Lower lobe of right lung (tissue), 2 donors: ENCODE results near the gene ZSWIM3. TPM values are rescaled to one million over a fixed set of nuclear protein-coding genes. Genes with fewer than 3 reads are reported as not detected.

Experiments used
- ATAC-seq, 2 donors: fragments of 200-7000 bp; cut with Tn5 transposase; one replicate each; pipeline ENCODE4 v1.9.1; 2020 to 2022; ENCODE audit warnings: mild to moderate bottlenecking in 2 of 2, moderate library complexity in 2 of 2
- DNase-seq: peaks from one replicate; pipeline ENCODE4 v3.0.0-alpha.2; 2020
- H3K27ac ChIP-seq: fragments of 200-600 bp; one replicate; pipeline ENCODE4 v1.8.0; 2022
- H3K27me3 ChIP-seq: fragments of 200-600 bp; one replicate; pipeline ENCODE4 v1.8.0; 2022; ENCODE audit warnings: low read depth
- H3K36me3 ChIP-seq: fragments of 200-600 bp; one replicate; pipeline ENCODE4 v1.8.0; 2022; ENCODE audit warnings: mild to moderate bottlenecking
- H3K4me1 ChIP-seq: fragments of 200-600 bp; one replicate; pipeline ENCODE4 v1.8.0; 2022
- H3K4me3 ChIP-seq: fragments of 200-600 bp; one replicate; pipeline ENCODE4 v1.8.0; 2022; ENCODE audit warnings: mild to moderate bottlenecking
- H3K9me3 ChIP-seq: fragments of 200-600 bp; one replicate; pipeline ENCODE4 v1.8.0; 2022
- CTCF ChIP-seq: fragments of 200-600 bp; IDR thresholded peaks from one replicate; pipeline ENCODE4 v1.8.0; 2022; ENCODE audit warnings: antibody characterized with exemption, mild to moderate bottlenecking
- intact Hi-C: fragments of 100-400 bp; cut with DNase I; formaldehyde crosslinking; loops from one replicate; pipeline ENCODE4 v1.11.0; 2022
- total RNA-seq: library from RNA; stranded (reverse); fragmentation: NEBNext Ultra II Directional; extraction: Animal tissue kit (Norgen Biotek cat#: 25700); gene quantifications from one replicate; pipeline ENCODE4 v1.2.1, GENCODE V29; 2021
- donor health status: DM: no; HTN: yes; CAD: no; lungs with severe emphysema.

The ZSWIM3 gene
- total RNA-seq, 1 donor from 2014 or later: 3.0 TPM

DNA sequence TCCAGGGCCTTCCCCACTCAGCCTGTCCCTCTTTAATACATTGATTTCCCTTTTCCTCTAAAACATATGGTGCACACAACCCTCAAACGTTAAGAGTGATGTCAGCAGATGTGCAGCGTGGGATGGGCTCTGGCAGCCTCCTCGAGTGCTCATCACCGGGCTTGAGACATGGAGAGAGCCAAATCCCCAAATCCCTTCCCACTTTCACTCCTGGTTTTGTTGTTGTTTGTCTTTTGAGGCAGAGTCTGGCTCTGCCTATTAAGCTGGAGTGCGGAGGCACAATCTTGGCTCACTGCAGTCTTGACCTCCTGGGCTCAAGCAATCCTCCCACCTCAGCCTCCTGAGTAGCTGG, 60.4 kb downstream of the ZSWIM3 start:
- ATAC-seq (peak in 1 of 2 donors; percentile 4), DNase-seq (no peak)
- H3K4me1 ChIP-seq: peaks cover 54% of the 10 kb centered on the region
- intact Hi-C loops: no loop called here
- H3K9me3 ChIP-seq: no peaks in the 10 kb centered on the region
- H3K36me3 ChIP-seq: no peaks in the 10 kb centered on the region
- no peak for TF ChIP-seq CTCF
- H3K27me3 ChIP-seq: peaks cover under 1% of the 10 kb centered on the region
- H3K4me3 ChIP-seq: no peak overlapping the region
- peak overlapping the region; percentile 69 for H3K27ac ChIP-seq

GRCh38 chr20:45918182-45918737, 60.8 kb downstream of the ZSWIM3 start:
- no peaks in the 10 kb centered on the region for H3K36me3 ChIP-seq
- peak overlapping the region; percentile 69 for H3K27ac ChIP-seq
- peak; percentile 25 to 67 for ATAC-seq
- TF ChIP-seq CTCF: no peak
- no peaks in the 10 kb centered on the region for H3K27me3 ChIP-seq
- H3K9me3 ChIP-seq: no peaks in the 10 kb centered on the region
- H3K4me3 ChIP-seq: no peak overlapping the region
- peaks cover 56% of the 10 kb centered on the region for H3K4me1 ChIP-seq
- no peak for DNase-seq
- intact Hi-C loops: no loop called here

DNA sequence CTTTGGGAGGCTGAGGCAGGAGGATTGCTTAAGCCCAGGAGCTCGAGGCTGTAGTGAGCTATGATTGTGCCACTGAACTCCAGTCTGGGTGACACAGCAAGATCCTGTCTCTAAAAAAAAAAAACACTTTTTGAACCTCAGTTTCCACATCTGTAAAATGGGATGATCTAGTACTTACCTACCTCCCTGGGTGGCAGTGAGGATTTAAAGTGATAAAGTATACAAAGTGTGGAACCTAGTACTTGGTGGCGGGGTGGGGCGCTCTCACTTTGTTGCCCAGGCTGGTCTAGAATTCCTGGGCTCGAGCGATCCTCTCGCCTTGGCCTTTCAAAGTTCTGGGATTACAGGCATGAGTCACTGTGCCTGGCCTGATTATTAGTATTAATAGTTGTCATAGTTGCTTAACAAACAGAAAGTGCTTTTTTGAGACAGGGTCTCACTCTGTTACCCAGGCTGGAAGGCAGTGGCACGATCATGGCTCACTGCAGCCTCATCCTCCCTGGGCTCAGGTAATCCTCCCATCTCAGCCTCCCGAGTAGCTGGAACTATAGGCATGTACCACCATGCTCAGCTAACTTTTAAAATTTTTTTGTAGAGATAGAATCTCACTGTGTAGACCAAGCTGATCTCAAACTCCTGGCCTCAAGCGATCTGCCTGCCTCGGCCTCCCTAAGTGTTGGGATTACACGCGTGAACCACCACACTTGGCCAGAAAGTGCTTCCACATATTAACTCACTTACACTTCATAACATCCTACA, 61.5 kb downstream of the ZSWIM3 start:
- ATAC-seq (no peak), DNase-seq (no peak)
- Histone ChIP-seq H3K4me3 (no peak overlapping the region), H3K9me3 (no peaks in the 10 kb centered on the region), H3K36me3 (no peaks in the 10 kb centered on the region), H3K27me3 (no peaks in the 10 kb centered on the region), H3K4me1 (peaks cover 63% of the 10 kb centered on the region), H3K27ac (peak overlapping the region; percentile 69)
- intact Hi-C loops: no loop called here
- TF ChIP-seq CTCF: no peak

- intact Hi-C loops: no loop called here
- Histone ChIP-seq H3K4me1 (peaks cover 68% of the 10 kb centered on the region), H3K27me3 (no peaks in the 10 kb centered on the region), H3K36me3 (no peaks in the 10 kb centered on the region), H3K9me3 (no peaks in the 10 kb centered on the region), H3K4me3 (no peak overlapping the region), H3K27ac (peak overlapping the region; percentile 69)
- no peak for TF ChIP-seq CTCF
- DNase-seq: no peak
- ATAC-seq: peak in 1 of 2 donors; percentile 34
Observed at GRCh38 chr20:45919542-45920399, 62.4 kb downstream of the ZSWIM3 start.

GRCh38 chr20:45920462-45921336, 63.3 kb downstream of the ZSWIM3 start:
- no peak for TF ChIP-seq CTCF
- Histone ChIP-seq H3K36me3 (no peaks in the 10 kb centered on the region), H3K9me3 (no peaks in the 10 kb centered on the region), H3K27ac (peak overlapping the region; percentile 69), H3K4me3 (no peak overlapping the region), H3K27me3 (no peaks in the 10 kb centered on the region), H3K4me1 (peaks cover 69% of the 10 kb centered on the region)
- intact Hi-C loops: no loop called here
- ATAC-seq (no peak), DNase-seq (no peak)
